GM12864 (cell line): ENCODE measurements around the gene LTB4R.
A peak's percentile ranks its signal among the peaks of the same experiment; 100 is the strongest.

Experiments
- DNase-seq: peaks from one replicate; pipeline ENCODE4 v3.0.0-alpha.2; 2011; ENCODE audit warnings: low read depth
- H3K4me3 ChIP-seq: 2 replicates; pipeline ENCODE4 v1.5.1; 2011; ENCODE audit warnings: mild to moderate bottlenecking, low read depth, low read length, control low read depth
- CTCF ChIP-seq: IDR thresholded peaks from 2 replicates; pipeline ENCODE4 v1.5.1; 2011; ENCODE audit warnings: low read depth, mild to moderate bottlenecking, moderate library complexity, low read length, control low read depth, inconsistent platforms; ENCODE audit errors: missing control alignments

Gene LTB4R, protein sequence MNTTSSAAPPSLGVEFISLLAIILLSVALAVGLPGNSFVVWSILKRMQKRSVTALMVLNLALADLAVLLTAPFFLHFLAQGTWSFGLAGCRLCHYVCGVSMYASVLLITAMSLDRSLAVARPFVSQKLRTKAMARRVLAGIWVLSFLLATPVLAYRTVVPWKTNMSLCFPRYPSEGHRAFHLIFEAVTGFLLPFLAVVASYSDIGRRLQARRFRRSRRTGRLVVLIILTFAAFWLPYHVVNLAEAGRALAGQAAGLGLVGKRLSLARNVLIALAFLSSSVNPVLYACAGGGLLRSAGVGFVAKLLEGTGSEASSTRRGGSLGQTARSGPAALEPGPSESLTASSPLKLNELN

DNA sequence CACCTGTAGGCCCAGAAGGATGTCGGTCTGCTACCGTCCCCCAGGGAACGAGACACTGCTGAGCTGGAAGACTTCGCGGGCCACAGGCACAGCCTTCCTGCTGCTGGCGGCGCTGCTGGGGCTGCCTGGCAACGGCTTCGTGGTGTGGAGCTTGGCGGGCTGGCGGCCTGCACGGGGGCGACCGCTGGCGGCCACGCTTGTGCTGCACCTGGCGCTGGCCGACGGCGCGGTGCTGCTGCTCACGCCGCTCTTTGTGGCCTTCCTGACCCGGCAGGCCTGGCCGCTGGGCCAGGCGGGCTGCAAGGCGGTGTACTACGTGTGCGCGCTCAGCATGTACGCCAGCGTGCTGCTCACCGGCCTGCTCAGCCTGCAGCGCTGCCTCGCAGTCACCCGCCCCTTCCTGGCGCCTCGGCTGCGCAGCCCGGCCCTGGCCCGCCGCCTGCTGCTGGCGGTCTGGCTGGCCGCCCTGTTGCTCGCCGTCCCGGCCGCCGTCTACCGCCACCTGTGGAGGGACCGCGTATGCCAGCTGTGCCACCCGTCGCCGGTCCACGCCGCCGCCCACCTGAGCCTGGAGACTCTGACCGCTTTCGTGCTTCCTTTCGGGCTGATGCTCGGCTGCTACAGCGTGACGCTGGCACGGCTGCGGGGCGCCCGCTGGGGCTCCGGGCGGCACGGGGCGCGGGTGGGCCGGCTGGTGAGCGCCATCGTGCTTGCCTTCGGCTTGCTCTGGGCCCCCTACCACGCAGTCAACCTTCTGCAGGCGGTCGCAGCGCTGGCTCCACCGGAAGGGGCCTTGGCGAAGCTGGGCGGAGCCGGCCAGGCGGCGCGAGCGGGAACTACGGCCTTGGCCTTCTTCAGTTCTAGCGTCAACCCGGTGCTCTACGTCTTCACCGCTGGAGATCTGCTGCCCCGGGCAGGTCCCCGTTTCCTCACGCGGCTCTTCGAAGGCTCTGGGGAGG, at the start of gene LTB4R:
Gene LTB4R (plus strand): TSS at position 857 of the 959 bp plus-strand sequence. CDS start 4,150 bp downstream, outside the sequence.
- peak within 1 kb of the TSS; percentile 50 for H3K4me3 ChIP-seq
- peak; percentile 26 for DNase-seq
- TF ChIP-seq CTCF: peak; percentile 27

GRCh38 chr14:24261969-24262327, 49.4 kb upstream of the LTB4R start:
- no peak for TF ChIP-seq CTCF
- H3K4me3 ChIP-seq: no peak overlapping the region
- no peak for DNase-seq

- DNase-seq: no peak
- H3K4me3 ChIP-seq: no peak within 1 kb of the TSS
- no peak for TF ChIP-seq CTCF
These were observed 48.2 kb upstream of the LTB4R start, which contains the start of gene TGM1 for GRCh38 chr14:24262821-24263733. TGM1 (minus strand) TSS chr14:24263177; CDS start chr14:24262352, 825 bp downstream.

DNA sequence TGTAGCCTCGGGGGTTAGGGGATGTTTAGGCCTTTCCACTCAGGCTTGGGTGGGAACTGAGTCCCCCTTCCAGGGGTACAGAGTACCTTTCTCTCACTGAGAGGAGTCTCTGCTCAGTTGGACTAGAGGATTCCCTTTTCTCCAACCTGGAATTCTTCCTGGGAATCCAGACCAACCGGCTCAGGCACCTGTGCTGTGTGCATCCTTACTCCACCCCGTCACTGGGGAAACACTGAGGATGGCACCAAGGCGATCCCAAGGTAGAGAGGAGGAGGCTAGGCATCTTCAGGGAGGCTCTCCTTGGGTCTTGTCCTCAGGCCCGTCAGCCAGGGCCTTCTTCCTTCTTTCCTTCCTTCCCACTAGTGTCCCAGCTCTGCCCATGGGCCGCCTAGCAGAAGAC, 47.5 kb upstream of the LTB4R start:
- DNase-seq: no peak
- H3K4me3 ChIP-seq: no peak overlapping the region
- no peak for TF ChIP-seq CTCF

GRCh38 chr14:24264298-24264697, 47.0 kb upstream of the LTB4R start:
- H3K4me3 ChIP-seq: no peak overlapping the region
- DNase-seq: no peak
- no peak for TF ChIP-seq CTCF
